GM19023 (cell line): ENCODE results near the gene POLR2A.

Experiments
- ATAC-seq: cut with Tn5 transposase; IDR thresholded peaks from one replicate; pipeline ENCODE4 v1.9.1; 2021; ENCODE audit warnings: mild to moderate bottlenecking, moderate library complexity; ENCODE audit not compliant: unreplicated experiment

POLR2A gene

GRCh38 chr17:7502171-7502847, 18.1 kb downstream of the POLR2A start:
- no peak for ATAC-seq

- ATAC-seq: no peak
These were observed 18.8 kb downstream of the POLR2A start for GRCh38 chr17:7502987-7503386.

GRCh38 chr17:7503521-7503920, 19.4 kb downstream of the POLR2A start:
- no peak for ATAC-seq

GRCh38 chr17:7508145-7508544, 24.0 kb downstream of the POLR2A start:
- ATAC-seq: no peak

GRCh38 chr17:7508846-7509245, 24.7 kb downstream of the POLR2A start:
- no peak for ATAC-seq

GRCh38 chr17:7509937-7510336, 25.8 kb downstream of the POLR2A start:
- ATAC-seq: no peak

- ATAC-seq: no peak
These were observed 26.9 kb downstream of the POLR2A start for GRCh38 chr17:7511108-7511507.

GRCh38 chr17:7512105-7512504, 27.9 kb downstream of the POLR2A start:
- no peak for ATAC-seq

- no peak for ATAC-seq
These were observed 28.8 kb downstream of the POLR2A start for GRCh38 chr17:7512824-7513540.

- no peak for ATAC-seq
These were observed 29.8 kb downstream of the POLR2A start for GRCh38 chr17:7513850-7514419.

- no peak for ATAC-seq
These were observed 31.9 kb downstream of the POLR2A start for GRCh38 chr17:7515911-7516610.

GRCh38 chr17:7523033-7523432, 38.9 kb downstream of the POLR2A start:
- no peak for ATAC-seq

GRCh38 chr17:7528842-7529241, 44.7 kb downstream of the POLR2A start:
- no peak for ATAC-seq

GRCh38 chr17:7530023-7530900, 46.1 kb downstream of the POLR2A start:
- no peak for ATAC-seq

- no peak for ATAC-seq
These were observed 53.9 kb downstream of the POLR2A start for GRCh38 chr17:7538050-7538449.

- ATAC-seq: no peak
These were observed 54.9 kb downstream of the POLR2A start for GRCh38 chr17:7538891-7539545.

- ATAC-seq: no peak
These were observed 57.0 kb downstream of the POLR2A start for GRCh38 chr17:7541074-7541621.

GRCh38 chr17:7544911-7545310, 60.7 kb downstream of the POLR2A start:
- no peak for ATAC-seq

- ATAC-seq: no peak
These were observed 64.6 kb downstream of the POLR2A start, which contains the start of gene TNFSF12 for GRCh38 chr17:7548585-7549400. Gene TNFSF12, plus strand, starts transcription at chr17:7549058. Its CDS starts 96 bp downstream, at chr17:7549154.
